Measurements from ENCODE around the gene FBXL7. TPM values are rescaled to one million over a fixed set of nuclear protein-coding genes. Genes with fewer than 3 reads are reported as not detected.

The FBXL7 gene
- total and polyA plus RNA-seq, 2 donors (not counting 1 experiment from before 2014, with no cell fraction given) = 6.4 to 12.9 TPM

DNA sequence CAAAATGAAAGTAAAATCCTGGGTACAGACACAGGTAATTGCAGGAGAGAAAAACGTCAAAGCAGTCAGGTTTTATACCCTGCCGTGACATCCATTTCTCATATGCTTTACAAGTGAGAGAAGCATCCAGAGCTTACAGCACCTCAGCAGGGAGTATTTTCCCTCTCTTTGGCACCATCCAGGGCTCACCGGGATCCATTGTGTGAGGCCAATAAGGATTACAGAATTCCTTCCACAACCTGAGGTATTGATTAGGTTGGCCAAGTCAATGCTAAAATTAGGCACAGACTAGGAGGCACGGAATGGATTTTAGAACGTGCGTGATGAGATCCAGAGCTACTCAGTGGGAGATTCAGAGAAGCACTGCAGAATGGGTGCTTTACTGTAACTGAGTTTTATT lies 296.6 kb downstream of the FBXL7 start:
- Histone ChIP-seq H4K20me1 (ENCODE audit: control insufficient read depth, extremely low read depth, insufficient read depth, low read length) (no peaks in the 10 kb centered on the region), H3K27me3 (ENCODE audit: control insufficient read depth, insufficient read depth, low read length) (no peaks in the 10 kb centered on the region), H3K79me2 (ENCODE audit: control insufficient read depth, insufficient read depth, low read length) (no peaks in the 10 kb centered on the region), H3K36me3 (ENCODE audit: control insufficient read depth, insufficient read depth, low read length) (no peaks in the 10 kb centered on the region), H2AFZ (ENCODE audit: low read length) (no peak overlapping the region), H3K4me1 (ENCODE audit: control insufficient read depth, extremely low read depth, insufficient read depth, low read length) (no peaks in the 10 kb centered on the region), H3K4me2 (ENCODE audit: extremely low read depth, insufficient read depth, low read length) (no peak overlapping the region), H3K4me3 (replicated peaks in 1 of 4; ENCODE audit: control extremely low read depth in 1 of 4, insufficient read depth in 1 of 4, low read depth in 3 of 4, low read length in 4 of 4) (no peak overlapping the region), H3K27ac (ENCODE audit: insufficient read depth, low read length) (no peak overlapping the region), H3K9ac (ENCODE audit: insufficient read depth, low read length) (no peak overlapping the region), H3K9me3 (ENCODE audit: control insufficient read depth, insufficient read depth, low read depth, low read length) (no peaks in the 10 kb centered on the region)
- TF ChIP-seq, protein P1, sequence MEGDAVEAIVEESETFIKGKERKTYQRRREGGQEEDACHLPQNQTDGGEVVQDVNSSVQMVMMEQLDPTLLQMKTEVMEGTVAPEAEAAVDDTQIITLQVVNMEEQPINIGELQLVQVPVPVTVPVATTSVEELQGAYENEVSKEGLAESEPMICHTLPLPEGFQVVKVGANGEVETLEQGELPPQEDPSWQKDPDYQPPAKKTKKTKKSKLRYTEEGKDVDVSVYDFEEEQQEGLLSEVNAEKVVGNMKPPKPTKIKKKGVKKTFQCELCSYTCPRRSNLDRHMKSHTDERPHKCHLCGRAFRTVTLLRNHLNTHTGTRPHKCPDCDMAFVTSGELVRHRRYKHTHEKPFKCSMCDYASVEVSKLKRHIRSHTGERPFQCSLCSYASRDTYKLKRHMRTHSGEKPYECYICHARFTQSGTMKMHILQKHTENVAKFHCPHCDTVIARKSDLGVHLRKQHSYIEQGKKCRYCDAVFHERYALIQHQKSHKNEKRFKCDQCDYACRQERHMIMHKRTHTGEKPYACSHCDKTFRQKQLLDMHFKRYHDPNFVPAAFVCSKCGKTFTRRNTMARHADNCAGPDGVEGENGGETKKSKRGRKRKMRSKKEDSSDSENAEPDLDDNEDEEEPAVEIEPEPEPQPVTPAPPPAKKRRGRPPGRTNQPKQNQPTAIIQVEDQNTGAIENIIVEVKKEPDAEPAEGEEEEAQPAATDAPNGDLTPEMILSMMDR (conservative IDR thresholded peaks at IDR 0.05 in 1 of 2, IDR thresholded peaks at IDR 0.05 in 1 of 2; ENCODE audit: low read depth in 1 of 2, low read length in 2 of 2) = no peak
- TF ChIP-seq EZH2 (IDR thresholded peaks at IDR 0.05; ENCODE audit: low read length, missing control alignments) = no peak
- DNase-seq (ENCODE audit: low read depth in 2 of 2) = no peak

DNA sequence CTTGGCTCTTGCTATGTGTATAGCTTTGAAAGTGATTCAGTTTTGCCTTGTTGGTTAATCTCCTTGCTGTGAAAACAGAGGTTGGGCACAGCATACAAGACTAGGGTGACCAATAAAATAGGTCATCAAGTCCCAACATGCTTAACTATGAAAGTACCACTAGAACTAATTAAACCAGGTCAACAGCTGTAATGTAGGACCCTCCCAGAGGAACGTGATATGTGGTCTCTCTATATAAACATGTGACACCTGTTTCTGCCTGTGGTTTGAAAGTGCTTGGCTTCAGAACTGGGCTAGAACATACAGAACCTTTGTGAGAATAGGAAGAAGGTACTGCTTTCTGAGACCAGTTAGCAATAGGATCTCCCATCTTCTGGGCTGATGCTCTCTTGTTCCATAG lies 297.1 kb downstream of the FBXL7 start:
- Histone ChIP-seq H3K4me1 (ENCODE audit: control insufficient read depth, extremely low read depth, insufficient read depth, low read length) (no peaks in the 10 kb centered on the region), H3K9me3 (ENCODE audit: control insufficient read depth, insufficient read depth, low read depth, low read length) (no peaks in the 10 kb centered on the region), H3K4me3 (replicated peaks in 1 of 4; ENCODE audit: control extremely low read depth in 1 of 4, insufficient read depth in 1 of 4, low read depth in 3 of 4, low read length in 4 of 4) (no peak overlapping the region), H3K9ac (ENCODE audit: insufficient read depth, low read length) (no peak overlapping the region), H3K27ac (ENCODE audit: insufficient read depth, low read length) (no peak overlapping the region), H3K4me2 (ENCODE audit: extremely low read depth, insufficient read depth, low read length) (no peak overlapping the region), H4K20me1 (ENCODE audit: control insufficient read depth, extremely low read depth, insufficient read depth, low read length) (no peaks in the 10 kb centered on the region), H3K27me3 (ENCODE audit: control insufficient read depth, insufficient read depth, low read length) (no peaks in the 10 kb centered on the region), H2AFZ (ENCODE audit: low read length) (no peak overlapping the region), H3K36me3 (ENCODE audit: control insufficient read depth, insufficient read depth, low read length) (no peaks in the 10 kb centered on the region), H3K79me2 (ENCODE audit: control insufficient read depth, insufficient read depth, low read length) (no peaks in the 10 kb centered on the region)
- DNase-seq (ENCODE audit: low read depth in 2 of 2) = no peak
- TF ChIP-seq EZH2 (IDR thresholded peaks at IDR 0.05; ENCODE audit: low read length, missing control alignments) = no peak
- TF ChIP-seq, protein P1 (conservative IDR thresholded peaks at IDR 0.05 in 1 of 2, IDR thresholded peaks at IDR 0.05 in 1 of 2; ENCODE audit: low read depth in 1 of 2, low read length in 2 of 2) = no peak

DNA sequence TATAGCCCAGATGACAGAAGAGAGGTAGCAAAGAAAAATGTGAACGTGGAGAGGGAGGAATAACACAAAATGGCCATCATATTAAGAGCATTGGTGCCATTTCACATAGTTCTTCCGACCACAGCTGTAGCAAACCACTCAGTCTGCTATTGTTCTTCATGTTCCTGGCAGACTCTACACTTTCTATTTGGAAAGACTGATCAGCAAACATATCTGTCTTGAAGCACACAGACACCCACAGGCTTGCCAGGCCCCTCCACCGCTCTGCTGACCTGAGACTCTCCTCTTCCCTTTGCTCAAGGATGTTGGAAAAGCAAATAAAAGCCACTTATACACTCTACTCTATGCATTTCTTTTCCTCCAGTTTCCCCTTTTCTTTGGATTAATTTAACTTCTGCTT lies 298.0 kb downstream of the FBXL7 start:
- TF ChIP-seq EZH2 (IDR thresholded peaks at IDR 0.05; ENCODE audit: low read length, missing control alignments) = no peak
- TF ChIP-seq, protein P1 (conservative IDR thresholded peaks at IDR 0.05 in 1 of 2, IDR thresholded peaks at IDR 0.05 in 1 of 2; ENCODE audit: low read depth in 1 of 2, low read length in 2 of 2) = no peak
- Histone ChIP-seq H3K4me3 (replicated peaks in 1 of 4; ENCODE audit: control extremely low read depth in 1 of 4, insufficient read depth in 1 of 4, low read depth in 3 of 4, low read length in 4 of 4) (no peak overlapping the region), H3K27ac (ENCODE audit: insufficient read depth, low read length) (no peak overlapping the region), H3K27me3 (ENCODE audit: control insufficient read depth, insufficient read depth, low read length) (no peaks in the 10 kb centered on the region), H3K36me3 (ENCODE audit: control insufficient read depth, insufficient read depth, low read length) (no peaks in the 10 kb centered on the region), H3K9me3 (ENCODE audit: control insufficient read depth, insufficient read depth, low read depth, low read length) (no peaks in the 10 kb centered on the region), H3K9ac (ENCODE audit: insufficient read depth, low read length) (no peak overlapping the region), H3K79me2 (ENCODE audit: control insufficient read depth, insufficient read depth, low read length) (no peaks in the 10 kb centered on the region), H2AFZ (ENCODE audit: low read length) (no peak overlapping the region), H3K4me2 (ENCODE audit: extremely low read depth, insufficient read depth, low read length) (no peak overlapping the region), H4K20me1 (ENCODE audit: control insufficient read depth, extremely low read depth, insufficient read depth, low read length) (no peaks in the 10 kb centered on the region), H3K4me1 (ENCODE audit: control insufficient read depth, extremely low read depth, insufficient read depth, low read length) (no peaks in the 10 kb centered on the region)
- DNase-seq (ENCODE audit: low read depth in 2 of 2) = peak in 1 of 2 donors; percentile 59

All from fibroblast of lung (primary cell).